Keratinocyte (primary cell): Measurements from ENCODE around the gene CDKN2AIPNL. TPM values are rescaled to one million over a fixed set of nuclear protein-coding genes. Genes with fewer than 3 reads are reported as not detected.

Source experiments
- DNase-seq: peaks from one replicate; pipeline ENCODE4 v3.0.0-alpha.2; 2011; ENCODE audit warnings: low read depth, missing footprints, low spot score
- FAIRE-seq: peaks from 2 replicates; lab custom pipeline; 2011; peaks lifted over from hg19 to GRCh38; lab: Jason Lieb, UNC
- H2AFZ ChIP-seq: 2 replicates; pipeline ENCODE4 v1.6.0; 2012; ENCODE audit warnings: low read length, control low read depth, inconsistent platforms; ENCODE audit not compliant: control insufficient read depth
- H3K27ac ChIP-seq: 2 replicates; pipeline ENCODE4 v1.5.1; 2011; ENCODE audit warnings: low read length; ENCODE audit not compliant: control insufficient read depth, insufficient read depth
- H3K27me3 ChIP-seq: 3 replicates; pipeline ENCODE4 v1.6.0; 2011; ENCODE audit warnings: low read length; ENCODE audit not compliant: control insufficient read depth, insufficient read depth; ENCODE audit errors: extremely low read depth
- H3K36me3 ChIP-seq, 2 experiments: 2 replicates in 1 of 2; 3 replicates in 1 of 2; pipeline ENCODE4 v1.5.1; 2011; ENCODE audit warnings: low read length in 2 of 2, mild to moderate bottlenecking in 1 of 2; ENCODE audit not compliant: control insufficient read depth in 2 of 2, insufficient read depth in 2 of 2; ENCODE audit errors: extremely low read depth in 1 of 2
- H3K4me1 ChIP-seq: 3 replicates; pipeline ENCODE4 v1.5.1; 2011; ENCODE audit warnings: low read length; ENCODE audit not compliant: control insufficient read depth, insufficient read depth; ENCODE audit errors: extremely low read depth
- H3K4me2 ChIP-seq: 3 replicates; pipeline ENCODE4 v1.6.0; 2011; ENCODE audit warnings: low read depth, low read length; ENCODE audit not compliant: control insufficient read depth, insufficient read depth; ENCODE audit errors: extremely low read depth
- H3K4me3 ChIP-seq, 3 experiments: fragments of 200-600 bp in 1 of 3; sonication (generic) in 1 of 3; 2 replicates in 2 of 3; 3 replicates in 1 of 3; pipeline ENCODE4 v1.5.1; 2011 to 2016; ENCODE audit warnings: low read length in 3 of 3, mild to moderate bottlenecking in 3 of 3, control low read depth in 2 of 3, inconsistent platforms in 1 of 3, low read depth in 1 of 3, mixed read lengths in 1 of 3, mixed run types in 1 of 3, moderate library complexity in 1 of 3; ENCODE audit not compliant: control insufficient read depth in 2 of 3, insufficient read depth in 2 of 3; ENCODE audit errors: extremely low read depth in 1 of 3
- H3K79me2 ChIP-seq: 2 replicates; pipeline ENCODE4 v1.6.0; 2012; ENCODE audit warnings: low read length; ENCODE audit not compliant: control insufficient read depth, insufficient read depth
- H3K9ac ChIP-seq: 3 replicates; pipeline ENCODE4 v1.6.0; 2011; ENCODE audit warnings: low read length; ENCODE audit not compliant: control insufficient read depth, insufficient read depth; ENCODE audit errors: extremely low read depth
- H3K9me1 ChIP-seq: 3 replicates; pipeline ENCODE4 v1.6.0; 2011; ENCODE audit warnings: low read length; ENCODE audit not compliant: control insufficient read depth, insufficient read depth; ENCODE audit errors: extremely low read depth
- H3K9me3 ChIP-seq: 2 replicates; pipeline ENCODE4 v1.5.1; 2012; ENCODE audit warnings: low read depth, low read length; ENCODE audit not compliant: control insufficient read depth
- H4K20me1 ChIP-seq: 3 replicates; pipeline ENCODE4 v1.6.0; 2011; ENCODE audit warnings: low read length; ENCODE audit not compliant: control insufficient read depth, insufficient read depth; ENCODE audit errors: extremely low read depth
- CTCF ChIP-seq, 3 experiments: IDR thresholded peaks in 1 of 3; conservative IDR thresholded peaks in 1 of 3; optimal IDR thresholded peaks in 1 of 3; 2 replicates in 2 of 3; 3 replicates in 1 of 3; pipeline versions ENCODE3 to v1.5.1; 2011; ENCODE audit warnings: low read length in 3 of 3, mild to moderate bottlenecking in 3 of 3, moderate library complexity in 2 of 3, control low read depth in 1 of 3, inconsistent platforms in 1 of 3; ENCODE audit not compliant: insufficient read depth in 2 of 3; ENCODE audit errors: extremely low read depth in 1 of 3
- dilution Hi-C: fragments of 300-500 bp; cut with MboI; formaldehyde crosslinking; loops from one replicate; pipeline ENCODE4 v1.7.0; 2020; ENCODE audit warnings: low sequenced_read_pairs; ENCODE audit not compliant: extremely low pct_ligation_motif_present
- polyA plus RNA-seq, 5 experiments: library from polyadenylated mRNA; depleted of rRNA in 3 of 5; stranded (reverse) in 3 of 5; stranded (forward) in 1 of 5; unstranded in 1 of 5; fragments of >200 nt; gene quantifications; 1 replicate in 1 of 5; 2 replicates in 3 of 5; 3 replicates in 1 of 5; pipeline versions ENCODE4 v1.2.1 to v1.2.3, GENCODE V29; 2011 to 2012; ENCODE audit warnings: missing spikeins in 2 of 5, low read depth in 1 of 5, low replicate concordance in 1 of 5

CDKN2AIPNL gene
- polyA plus RNA-seq, 1 donor (not counting 4 experiments of a cell fraction or from before 2014, with no cell fraction given), result 28.4 TPM

- Histone ChIP-seq H3K9me3 (no peaks in the 10 kb centered on the region), H3K4me1 (peaks cover 6% of the 10 kb centered on the region), H3K4me3 (no peak overlapping the region), H3K27me3 (no peaks in the 10 kb centered on the region), H3K36me3 (no peaks in the 10 kb centered on the region), H4K20me1 (no peaks in the 10 kb centered on the region), H3K4me2 (no peak overlapping the region), H2AFZ (no peak overlapping the region), H3K27ac (no peak overlapping the region), H3K79me2 (no peaks in the 10 kb centered on the region), H3K9me1 (no peaks in the 10 kb centered on the region), H3K9ac (no peak overlapping the region)
- DNase-seq (no peak), FAIRE-seq (no peak)
- dilution Hi-C loops, result loop anchor here (5.0 kb wide), 1 partner anchor 86 kb away; no protein-coding TSS in a partner anchor
- TF ChIP-seq CTCF (optimal IDR thresholded peaks at IDR 0.05 in 1 of 3, IDR thresholded peaks at IDR 0.05 in 1 of 3, conservative IDR thresholded peaks at IDR 0.05 in 1 of 3; ENCODE audit: extremely low read depth in 1 of 3, insufficient read depth in 2 of 3, low read length in 3 of 3), result no peak
Observed at GRCh38 chr5:134426361-134426760, 14.7 kb upstream of the CDKN2AIPNL start.

- Histone ChIP-seq H3K9me1 (no peaks in the 10 kb centered on the region), H2AFZ (no peak overlapping the region)
Observed at GRCh38 chr5:134423376-134423775, 11.7 kb upstream of the CDKN2AIPNL start.

More at GRCh38 chr5:134423376-134423775, 11.7 kb upstream of the CDKN2AIPNL start:
- H3K4me3 ChIP-seq, result no peak overlapping the region
- DNase-seq (no peak), FAIRE-seq (no peak)
- no peak overlapping the region for H3K9ac ChIP-seq
- no peaks in the 10 kb centered on the region for H3K79me2 ChIP-seq
- H3K4me1 ChIP-seq, result peaks cover 6% of the 10 kb centered on the region
- TF ChIP-seq CTCF (optimal IDR thresholded peaks at IDR 0.05 in 1 of 3, IDR thresholded peaks at IDR 0.05 in 1 of 3, conservative IDR thresholded peaks at IDR 0.05 in 1 of 3; ENCODE audit: extremely low read depth in 1 of 3, insufficient read depth in 2 of 3, low read length in 3 of 3), result no peak
- no peaks in the 10 kb centered on the region for H3K9me3 ChIP-seq
- no peaks in the 10 kb centered on the region for H4K20me1 ChIP-seq
- H3K27ac ChIP-seq, result no peak overlapping the region
- H3K4me2 ChIP-seq, result no peak overlapping the region
- H3K36me3 ChIP-seq, result no peaks in the 10 kb centered on the region
- dilution Hi-C loops, result no loop called here
- H3K27me3 ChIP-seq, result no peaks in the 10 kb centered on the region
